Heart left ventricle (tissue), 13 donors: Measurements from ENCODE around the gene FBXW7.

Source experiments
- POLR2A ChIP-seq, 2 donors: fragments of 450-650 bp; IDR thresholded peaks; one replicate each; pipeline ENCODE4 v1.6.1; 2017; ENCODE audit warnings: antibody characterized with exemption in 2 of 2, mild to moderate bottlenecking in 2 of 2, moderate library complexity in 2 of 2
- TF ChIP-seq, protein P1 (sequence below), 12 donors: fragments of 200-600 bp; sonication (generic) in 4 of 12; IDR thresholded peaks; one replicate each; pipeline versions ENCODE4 v1.5.0 to v1.8.0; 2018 to 2022; ENCODE audit warnings: antibody characterized with exemption in 12 of 12, mild to moderate bottlenecking in 5 of 12
- donor health status: ischemic (EF 13 %, LVEDD 7.1; RV severe dilation, severe dysfunction).
- donor health status: DM: no; HTN: yes; CAD: no.
- donor health status: DM: no; HTN: no; CAD: no.
- donor health status: ischemic (EF 25% LVEDD 6.9; RV normal size, moderate dysfunction).
- donor health status: ischemic (EF 25% LVEDD 5.7; RV mildly dilated, moderate dysfunction).
- donor health status: ischemic (EF 35%, LVEDD 5.7; RV mildly dilated, moderate dysfunction).
- donor health status: nonischemic (EF 11% LVEDD 7.7; RV severe dilation, severe dysfunction).
- donor health status: DM: yes; HTN: yes; CAD: no.
- donor health status: PGD.
- donor health status: ischemic (EF 29% LVEDD 5.4; RV normal size, mild dysfunction).
- donor health status: nonischemic (EF 23%, LVEDD 6.1; RV moderate dilation, normal function).

DNA sequence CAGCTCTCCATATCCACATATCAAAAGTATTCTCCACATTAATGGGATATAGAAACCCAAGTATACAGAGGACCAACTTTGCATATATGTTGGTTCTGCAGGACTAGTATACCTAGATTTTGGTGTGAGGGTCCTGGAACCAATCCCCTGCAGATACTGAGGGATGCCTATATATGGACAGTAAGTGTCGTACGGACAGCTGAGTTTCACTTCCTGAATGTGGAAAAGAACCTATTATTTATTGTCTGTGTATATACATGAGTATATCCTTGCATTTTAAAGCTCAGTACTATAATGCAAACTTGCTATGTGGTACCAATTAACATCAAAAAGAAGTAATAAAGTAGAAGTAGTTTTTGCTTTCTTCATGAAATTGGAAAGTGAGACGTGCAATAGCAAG is 101.9 kb downstream of the FBXW7 start:
- TF ChIP-seq, protein P1, sequence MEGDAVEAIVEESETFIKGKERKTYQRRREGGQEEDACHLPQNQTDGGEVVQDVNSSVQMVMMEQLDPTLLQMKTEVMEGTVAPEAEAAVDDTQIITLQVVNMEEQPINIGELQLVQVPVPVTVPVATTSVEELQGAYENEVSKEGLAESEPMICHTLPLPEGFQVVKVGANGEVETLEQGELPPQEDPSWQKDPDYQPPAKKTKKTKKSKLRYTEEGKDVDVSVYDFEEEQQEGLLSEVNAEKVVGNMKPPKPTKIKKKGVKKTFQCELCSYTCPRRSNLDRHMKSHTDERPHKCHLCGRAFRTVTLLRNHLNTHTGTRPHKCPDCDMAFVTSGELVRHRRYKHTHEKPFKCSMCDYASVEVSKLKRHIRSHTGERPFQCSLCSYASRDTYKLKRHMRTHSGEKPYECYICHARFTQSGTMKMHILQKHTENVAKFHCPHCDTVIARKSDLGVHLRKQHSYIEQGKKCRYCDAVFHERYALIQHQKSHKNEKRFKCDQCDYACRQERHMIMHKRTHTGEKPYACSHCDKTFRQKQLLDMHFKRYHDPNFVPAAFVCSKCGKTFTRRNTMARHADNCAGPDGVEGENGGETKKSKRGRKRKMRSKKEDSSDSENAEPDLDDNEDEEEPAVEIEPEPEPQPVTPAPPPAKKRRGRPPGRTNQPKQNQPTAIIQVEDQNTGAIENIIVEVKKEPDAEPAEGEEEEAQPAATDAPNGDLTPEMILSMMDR (IDR thresholded peaks at IDR 0.05), result no peak
- TF ChIP-seq POLR2A (IDR thresholded peaks at IDR 0.05), result no peak
